Neural crest cell (in vitro differentiated cells): ENCODE results near the gene PRKAG1. TPM values are rescaled to one million over a fixed set of nuclear protein-coding genes. Genes with fewer than 3 reads are reported as not detected.

Source experiments
- DNase-seq: peaks from one replicate; pipeline ENCODE4 v3.0.0; 2021; ENCODE audit warnings: low read depth, mixed read lengths, low spot score
- H3K27ac Mint-ChIP-seq: one replicate; pipeline ENCODE4 v1.8.0; 2021; ENCODE audit warnings: mild to moderate bottlenecking, mixed read lengths; ENCODE audit not compliant: unreplicated experiment
- H3K27me3 Mint-ChIP-seq: 2 replicates; pipeline ENCODE4 v1.8.0; 2021; ENCODE audit warnings: low read depth, mild to moderate bottlenecking, mixed read lengths
- H3K36me3 Mint-ChIP-seq: 2 replicates; pipeline ENCODE4 v1.8.0; 2021; ENCODE audit warnings: low read depth, mild to moderate bottlenecking, mixed read lengths
- H3K4me1 Mint-ChIP-seq: 2 replicates; pipeline ENCODE4 v1.8.0; 2021; ENCODE audit warnings: mixed read lengths
- H3K4me3 Mint-ChIP-seq: one replicate; pipeline ENCODE4 v1.8.0; 2021; ENCODE audit warnings: mild to moderate bottlenecking, mixed read lengths
- H3K9me3 Mint-ChIP-seq: 2 replicates; pipeline ENCODE4 v1.8.0; 2021; ENCODE audit warnings: mixed read lengths
- total RNA-seq: library from RNA; stranded (reverse); gene quantifications from 2 replicates; pipeline ENCODE4 v1.2.1, GENCODE V29; 2021
- TF ChIP-seq, protein P1 (sequence below): fragments of 200-600 bp; sonication (generic); conservative IDR thresholded peaks from 2 replicates; pipeline ENCODE4 v1.5.0; 2021; ENCODE audit warnings: antibody characterized with exemption, mild to moderate bottlenecking

PRKAG1 gene
- total RNA-seq, 1 donor from 2014 or later = 58.5 TPM

DNA sequence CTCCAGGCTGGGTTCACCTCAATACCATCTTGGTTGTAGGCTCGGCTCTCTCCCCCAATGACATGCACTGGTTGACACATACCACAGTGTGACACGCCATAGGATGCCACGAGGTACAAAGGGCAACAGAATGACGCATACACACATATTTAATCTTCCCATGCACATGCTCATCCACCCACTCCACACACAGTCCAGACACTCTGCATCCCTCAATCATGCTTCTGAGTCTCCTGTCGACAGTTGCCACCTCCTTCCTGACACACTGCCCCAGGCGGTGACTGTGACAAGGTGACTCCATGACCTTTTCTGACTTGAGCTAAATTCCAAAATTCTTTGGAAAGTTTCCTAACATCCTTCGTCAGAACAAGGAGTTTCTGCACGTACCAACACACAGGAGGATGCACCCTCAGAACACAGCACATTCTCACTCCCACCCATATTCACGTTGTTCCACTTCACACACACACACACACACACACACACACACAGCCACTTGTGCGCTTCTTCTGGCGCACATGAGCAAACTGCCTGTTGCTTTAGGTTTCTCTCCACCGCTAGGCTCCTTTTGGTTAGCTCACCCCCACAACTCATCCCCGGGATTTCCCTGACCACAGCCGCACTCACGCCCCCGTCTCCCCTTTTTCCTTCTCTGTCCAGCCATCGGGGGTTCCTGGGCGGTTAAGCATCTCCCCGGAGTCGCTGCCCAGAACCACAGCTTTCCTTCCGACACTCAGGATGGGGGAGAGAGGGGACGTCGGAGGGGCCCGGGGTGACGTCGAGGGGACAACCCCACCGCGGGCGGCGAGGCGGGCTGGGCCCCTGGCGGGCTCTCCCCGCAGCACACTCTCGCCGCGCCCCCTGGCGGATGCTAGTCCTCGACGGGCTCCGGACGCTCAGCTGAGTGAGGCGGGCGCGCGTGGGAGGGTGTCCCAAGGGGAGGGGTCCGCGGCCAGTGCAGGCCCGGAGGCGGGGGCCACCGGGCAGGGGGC, 41.0 kb downstream of the PRKAG1 start:
- Mint-ChIP-seq H3K27ac (no peak overlapping the region), H3K4me3 (no peak overlapping the region), H3K9me3 (no peaks in the 10 kb centered on the region), H3K27me3 (peaks cover 100% of the 10 kb centered on the region), H3K4me1 (peaks cover 24% of the 10 kb centered on the region), H3K36me3 (no peaks in the 10 kb centered on the region)
- TF ChIP-seq, protein P1, sequence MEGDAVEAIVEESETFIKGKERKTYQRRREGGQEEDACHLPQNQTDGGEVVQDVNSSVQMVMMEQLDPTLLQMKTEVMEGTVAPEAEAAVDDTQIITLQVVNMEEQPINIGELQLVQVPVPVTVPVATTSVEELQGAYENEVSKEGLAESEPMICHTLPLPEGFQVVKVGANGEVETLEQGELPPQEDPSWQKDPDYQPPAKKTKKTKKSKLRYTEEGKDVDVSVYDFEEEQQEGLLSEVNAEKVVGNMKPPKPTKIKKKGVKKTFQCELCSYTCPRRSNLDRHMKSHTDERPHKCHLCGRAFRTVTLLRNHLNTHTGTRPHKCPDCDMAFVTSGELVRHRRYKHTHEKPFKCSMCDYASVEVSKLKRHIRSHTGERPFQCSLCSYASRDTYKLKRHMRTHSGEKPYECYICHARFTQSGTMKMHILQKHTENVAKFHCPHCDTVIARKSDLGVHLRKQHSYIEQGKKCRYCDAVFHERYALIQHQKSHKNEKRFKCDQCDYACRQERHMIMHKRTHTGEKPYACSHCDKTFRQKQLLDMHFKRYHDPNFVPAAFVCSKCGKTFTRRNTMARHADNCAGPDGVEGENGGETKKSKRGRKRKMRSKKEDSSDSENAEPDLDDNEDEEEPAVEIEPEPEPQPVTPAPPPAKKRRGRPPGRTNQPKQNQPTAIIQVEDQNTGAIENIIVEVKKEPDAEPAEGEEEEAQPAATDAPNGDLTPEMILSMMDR = peak; percentile 81
- peak; percentile 81 for DNase-seq

DNA sequence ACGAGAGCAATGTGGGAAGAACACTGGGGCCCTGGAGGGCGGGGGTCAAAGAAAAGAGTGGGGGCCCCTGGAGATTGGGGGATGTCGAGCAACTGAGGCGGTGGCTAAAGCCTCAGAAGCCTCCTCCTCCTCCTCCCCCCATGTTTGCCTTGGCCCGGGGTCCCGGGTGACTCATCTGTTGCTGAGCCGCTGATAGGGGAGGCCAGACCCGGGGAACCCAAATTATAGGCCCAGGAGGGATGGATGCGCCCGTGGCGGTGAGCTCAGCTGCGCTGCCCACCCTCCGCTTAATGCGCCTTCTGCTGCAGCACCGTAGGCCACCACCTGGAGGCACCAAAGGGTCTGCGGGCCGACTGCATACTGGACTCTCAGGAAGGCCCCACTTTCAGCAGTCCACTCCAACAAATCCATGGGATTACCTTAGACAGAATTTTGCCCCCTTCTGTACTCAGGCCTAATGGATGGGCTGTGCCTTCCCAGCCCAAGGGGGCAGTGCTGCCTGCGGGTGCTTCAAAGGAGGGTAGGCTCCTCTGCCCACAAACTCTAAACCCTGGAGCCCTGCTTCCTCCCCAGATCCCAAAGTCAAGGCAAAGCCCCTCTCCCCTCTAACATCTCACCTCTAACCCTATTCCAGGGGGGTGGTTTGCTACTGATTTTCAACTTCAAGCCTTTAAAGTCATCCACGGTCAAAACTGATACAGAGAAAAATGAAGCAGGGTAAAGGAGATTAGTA, 44.5 kb downstream of the PRKAG1 start:
- Mint-ChIP-seq H3K36me3 (no peaks in the 10 kb centered on the region), H3K27ac (no peak overlapping the region), H3K9me3 (no peaks in the 10 kb centered on the region), H3K27me3 (peaks cover 99% of the 10 kb centered on the region), H3K4me1 (peaks cover 26% of the 10 kb centered on the region), H3K4me3 (no peak overlapping the region)
- DNase-seq = peak; percentile 71
- TF ChIP-seq, protein P1 = peak; percentile 66

DNA sequence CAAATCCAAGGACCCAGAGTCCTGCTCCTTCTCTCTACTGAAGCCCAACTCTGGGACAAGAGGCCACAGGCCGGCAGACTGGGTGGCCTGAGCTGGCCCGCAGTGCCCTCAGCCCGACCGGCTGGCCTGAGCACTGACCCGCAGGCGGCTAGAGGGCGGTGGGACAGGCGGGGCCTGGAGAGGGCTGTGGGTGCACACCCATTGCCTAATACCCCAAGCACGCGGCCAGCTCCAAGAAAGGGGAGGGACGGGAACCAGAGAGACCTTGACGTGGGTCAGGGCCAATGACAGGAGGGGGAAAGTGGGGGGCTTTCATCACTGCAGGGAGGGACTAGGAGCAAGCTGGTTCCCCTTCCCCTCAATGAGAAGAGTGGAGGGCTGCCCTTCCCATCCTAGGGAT, 45.0 kb downstream of the PRKAG1 start:
- Mint-ChIP-seq H3K9me3 (no peaks in the 10 kb centered on the region), H3K4me3 (no peak overlapping the region), H3K36me3 (no peaks in the 10 kb centered on the region), H3K27me3 (peaks cover 99% of the 10 kb centered on the region), H3K4me1 (peaks cover 23% of the 10 kb centered on the region), H3K27ac (no peak overlapping the region)
- DNase-seq = no peak
- TF ChIP-seq, protein P1 = no peak

DNA sequence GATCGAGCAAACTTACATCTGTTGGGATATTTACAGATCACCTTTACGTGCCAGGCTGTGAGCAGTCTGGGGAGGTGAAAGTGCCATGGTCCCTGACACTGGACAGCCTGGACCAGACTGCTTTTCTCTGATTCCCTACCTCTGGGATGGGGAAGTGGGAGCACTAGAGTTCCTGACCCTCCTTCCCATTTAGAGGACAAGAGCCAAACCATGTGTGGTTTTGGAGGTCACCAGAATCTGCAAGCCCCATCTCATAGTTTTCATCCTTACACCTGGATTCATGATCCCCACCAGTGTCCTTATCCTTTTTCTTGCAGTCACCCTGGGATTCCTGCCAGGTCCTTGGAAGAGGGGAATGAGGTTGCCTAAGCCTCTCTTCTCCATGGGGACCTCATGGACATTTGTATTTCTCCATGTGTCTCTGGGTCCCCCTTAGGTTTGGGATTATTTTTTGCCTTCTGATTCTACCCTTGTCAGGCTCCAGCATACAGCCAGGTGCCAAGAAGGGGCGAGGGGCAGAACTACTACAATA, 45.6 kb downstream of the PRKAG1 start:
- Mint-ChIP-seq H3K27ac (no peak overlapping the region), H3K36me3 (no peaks in the 10 kb centered on the region), H3K27me3 (peaks cover 99% of the 10 kb centered on the region), H3K4me1 (peaks cover 23% of the 10 kb centered on the region), H3K4me3 (no peak overlapping the region), H3K9me3 (no peaks in the 10 kb centered on the region)
- TF ChIP-seq, protein P1 = no peak
- no peak for DNase-seq

DNA sequence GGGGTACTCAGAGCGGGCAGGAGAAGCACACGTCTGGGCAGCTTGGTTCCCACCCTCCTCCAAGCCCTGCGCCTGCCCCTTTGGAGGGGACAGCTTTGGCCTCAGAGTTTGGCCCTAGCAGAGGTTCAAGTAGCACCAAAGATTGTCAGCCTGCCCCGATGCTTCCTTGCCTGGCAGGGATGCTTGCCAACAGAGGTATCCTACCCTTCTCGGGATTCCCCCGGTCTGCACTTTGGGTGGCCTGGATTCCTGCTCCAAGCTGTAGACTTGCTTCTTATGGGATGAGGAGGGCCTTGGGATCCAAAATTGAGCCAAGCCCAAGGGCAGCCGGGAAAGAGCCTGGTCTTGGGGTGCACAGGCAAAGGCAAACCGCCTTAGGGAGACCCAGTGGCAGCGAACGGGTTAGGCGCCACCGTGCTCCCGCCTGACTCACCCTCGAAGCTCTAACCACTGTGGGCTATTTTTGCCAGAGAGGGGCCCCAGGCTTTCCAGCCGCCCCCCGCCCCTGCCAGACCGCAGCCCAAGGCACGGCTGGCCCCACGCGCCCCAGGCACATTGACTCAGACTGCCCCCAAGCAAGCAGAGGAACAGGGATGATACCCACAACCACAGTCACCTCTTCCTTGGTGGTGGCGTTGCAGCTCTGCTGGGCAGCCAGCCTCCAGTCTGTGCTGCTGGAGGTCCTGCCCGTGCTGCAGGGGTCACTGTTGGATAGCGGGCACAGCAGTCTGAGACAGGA, 46.2 kb downstream of the PRKAG1 start:
- TF ChIP-seq, protein P1 = no peak
- DNase-seq = no peak
- Mint-ChIP-seq H3K4me3 (no peak overlapping the region), H3K27me3 (peaks cover 99% of the 10 kb centered on the region), H3K36me3 (no peaks in the 10 kb centered on the region), H3K9me3 (no peaks in the 10 kb centered on the region), H3K27ac (no peak overlapping the region), H3K4me1 (peaks cover 18% of the 10 kb centered on the region)
